ENCODE results near the gene PLPPR3.

- no peak for TF ChIP-seq CTCF (IDR thresholded peaks at IDR 0.05)
- no peak for TF ChIP-seq POLR2A (IDR thresholded peaks at IDR 0.05)
Measured at GRCh38 chr19:804419-805165, 17.2 kb downstream of the PLPPR3 start.

Data from esophagus squamous epithelium (tissue), 4 donors.